ENCODE results near the gene BLOC1S5.

GRCh38 chr6:7978736-7979135, 85.5 kb downstream of the BLOC1S5 start:
- no peak for TF ChIP-seq CTCF (IDR thresholded peaks at IDR 0.05; ENCODE audit: low read length)
- no peak for TF ChIP-seq EZH2phosphoT487 (IDR thresholded peaks at IDR 0.05; ENCODE audit: low read length)
